Measurements from ENCODE around the gene CDH4. TPM values are rescaled to one million over a fixed set of nuclear protein-coding genes. Genes with fewer than 3 reads are reported as not detected.

Gene CDH4
- total and polyA plus RNA-seq, 8 donors, result under 0.01 to 2.2 (median 0.11) TPM; not detected in 2

GRCh38 chr20:61611401-61612180, 359.5 kb downstream of the CDH4 start:
- Histone ChIP-seq H3K4me3 (no peak overlapping the region), H3K9me3 (peaks cover 3 to 22% (median 19%) of the 10 kb centered on the region in 4 donors), H3K4me1 (no peaks in the 10 kb centered on the region), H3K27me3 (peaks cover 0 to 48% (median 0%) of the 10 kb centered on the region in 3 donors), H3K36me3 (no peaks in the 10 kb centered on the region), H3K27ac (no peak overlapping the region)
- DNase-seq, result no peak
- 64 to 76% (median 66%) methylated on average over 13 of the region's 13 CpGs for WGBS, 5 donors
- intact Hi-C loops (cut with DNase I; ENCODE audit: low total_unique reads), result no loop called here
- TF ChIP-seq EP300 (IDR thresholded peaks at IDR 0.05), result no peak
- TF ChIP-seq CTCF (IDR thresholded peaks at IDR 0.05), result no peak
- no peak for TF ChIP-seq POLR2AphosphoS5 (IDR thresholded peaks at IDR 0.05)
- TF ChIP-seq POLR2A (IDR thresholded peaks at IDR 0.05), result no peak

DNA sequence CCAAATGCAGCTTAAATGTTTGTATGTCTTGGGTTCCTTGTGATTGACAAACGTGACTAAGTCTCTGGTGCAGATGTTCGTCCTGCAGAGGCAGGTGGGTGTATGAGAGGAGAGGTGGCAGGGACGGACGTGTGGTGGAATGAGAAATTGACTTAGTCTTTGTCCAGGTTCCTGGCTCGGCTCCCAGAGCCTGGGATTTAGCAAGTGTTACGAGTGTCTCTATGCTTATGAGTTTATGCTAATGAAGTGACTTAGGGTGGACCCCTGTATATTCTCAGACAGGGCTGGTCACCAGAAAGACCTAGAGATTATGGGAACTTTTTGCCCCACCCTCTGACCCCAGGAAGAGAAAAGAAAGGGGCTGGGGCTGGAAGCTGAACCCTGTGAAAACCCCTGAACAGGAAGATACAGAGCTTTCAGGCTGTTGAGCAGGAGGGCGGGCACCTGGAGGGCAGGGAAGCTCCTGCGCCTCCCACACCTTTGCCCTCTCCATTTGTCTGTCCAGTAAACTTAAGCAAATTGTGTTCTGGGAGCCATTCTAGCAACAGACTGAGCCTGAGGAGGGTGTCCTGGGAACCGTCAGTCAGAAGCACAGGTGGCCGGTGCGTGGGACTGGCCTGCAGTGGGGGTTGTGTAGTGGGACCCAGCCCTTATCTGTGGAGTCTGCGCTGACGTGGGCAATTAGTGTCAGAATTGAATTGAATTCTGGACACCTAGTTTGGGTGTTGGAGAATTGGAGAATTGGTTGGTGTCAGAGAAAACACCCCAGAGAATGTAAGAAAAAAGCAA, 362.1 kb downstream of the CDH4 start:
- H3K27ac ChIP-seq, result no peak overlapping the region
- H3K4me3 ChIP-seq, result no peak overlapping the region
- peaks cover 3 to 43% (median 33%) of the 10 kb centered on the region in 4 donors for H3K9me3 ChIP-seq
- no peaks in the 10 kb centered on the region for H3K4me1 ChIP-seq
- intact Hi-C loops (cut with DNase I; ENCODE audit: low total_unique reads), result no loop called here
- TF ChIP-seq POLR2A (IDR thresholded peaks at IDR 0.05), result no peak
- no peak for TF ChIP-seq EP300 (IDR thresholded peaks at IDR 0.05)
- TF ChIP-seq POLR2AphosphoS5 (IDR thresholded peaks at IDR 0.05), result no peak
- no peak for TF ChIP-seq CTCF (IDR thresholded peaks at IDR 0.05)
- H3K36me3 ChIP-seq, result no peaks in the 10 kb centered on the region
- WGBS, 5 donors, result 57 to 70% (median 64%) methylated on average over 13 of the region's 13 CpGs
- H3K27me3 ChIP-seq, result peaks cover 0 to 59% (median 0%) of the 10 kb centered on the region in 3 donors
- DNase-seq, result no peak

GRCh38 chr20:61614706-61615100, 362.6 kb downstream of the CDH4 start:
- intact Hi-C loops (cut with DNase I; ENCODE audit: low total_unique reads), result no loop called here
- no peak for TF ChIP-seq CTCF (IDR thresholded peaks at IDR 0.05)
- TF ChIP-seq POLR2A (IDR thresholded peaks at IDR 0.05), result no peak
- TF ChIP-seq POLR2AphosphoS5 (IDR thresholded peaks at IDR 0.05), result no peak
- no peak for TF ChIP-seq EP300 (IDR thresholded peaks at IDR 0.05)
- WGBS, 5 donors, result 77 to 87% (median 81%) methylated on average over 2 of the region's 2 CpGs

DNA sequence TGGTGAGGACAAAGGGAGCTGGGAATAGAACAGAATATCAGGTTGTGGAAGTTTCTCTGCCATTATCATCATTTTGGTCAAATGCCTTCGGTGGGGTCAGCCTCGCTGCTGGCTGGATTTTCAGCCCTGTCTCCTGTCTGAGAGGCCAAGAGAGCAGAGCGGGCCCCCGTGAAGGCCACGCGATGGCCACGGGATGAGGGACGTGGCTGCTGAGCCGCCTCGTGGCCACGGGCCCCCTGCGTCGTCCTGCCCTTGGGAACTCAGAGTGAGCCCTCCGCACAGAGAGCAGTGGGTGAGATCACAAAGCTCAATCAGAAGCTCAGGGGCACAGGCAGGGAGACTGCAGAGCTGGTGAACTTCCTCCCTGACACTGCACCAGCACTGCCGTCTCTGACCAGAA, 363.7 kb downstream of the CDH4 start:
- WGBS, 5 donors, result 86 to 92% (median 90%) methylated on average over 13 to 15 of the region's 15 CpGs

More at GRCh38 chr20:61614706-61615100, 362.6 kb downstream of the CDH4 start:
- H3K4me1 ChIP-seq, result no peaks in the 10 kb centered on the region
- H3K9me3 ChIP-seq, result peaks cover 3 to 39% (median 33%) of the 10 kb centered on the region in 4 donors
- H3K36me3 ChIP-seq, result no peaks in the 10 kb centered on the region
- no peak overlapping the region for H3K27ac ChIP-seq
- H3K27me3 ChIP-seq, result peaks cover 0 to 60% (median 0%) of the 10 kb centered on the region in 3 donors
- no peak overlapping the region for H3K4me3 ChIP-seq
- no peak for DNase-seq

More for the DNA sequence above, 363.7 kb downstream of the CDH4 start:
- no peaks in the 10 kb centered on the region for H3K4me1 ChIP-seq
- H3K9me3 ChIP-seq, result peaks cover 3 to 36% (median 30%) of the 10 kb centered on the region in 4 donors
- DNase-seq, result no peak
- intact Hi-C loops (cut with DNase I; ENCODE audit: low total_unique reads), result no loop called here
- TF ChIP-seq POLR2A (IDR thresholded peaks at IDR 0.05) (no peak), CTCF (IDR thresholded peaks at IDR 0.05) (no peak), EP300 (IDR thresholded peaks at IDR 0.05) (no peak), POLR2AphosphoS5 (IDR thresholded peaks at IDR 0.05) (no peak)
- H3K27ac ChIP-seq, result no peak overlapping the region
- no peak overlapping the region for H3K4me3 ChIP-seq
- H3K36me3 ChIP-seq, result no peaks in the 10 kb centered on the region
- H3K27me3 ChIP-seq, result peaks cover 0 to 57% (median 0%) of the 10 kb centered on the region in 3 donors
